NB4 (cell line): ENCODE measurements around the gene TUBGCP3.

Experiments used
- MAX ChIP-seq: IDR thresholded peaks from 2 replicates; pipeline ENCODE4 v1.6.1; 2011; ENCODE audit warnings: low read depth, low read length
- POLR2A ChIP-seq: IDR thresholded peaks from 2 replicates; pipeline ENCODE4 v1.6.1; 2011; ENCODE audit warnings: mild to moderate bottlenecking; ENCODE audit not compliant: insufficient read length; ENCODE audit errors: extremely low read depth
- TF ChIP-seq, protein P1 (sequence below): IDR thresholded peaks from one replicate; pipeline ENCODE4 v1.5.1; 2012; ENCODE audit warnings: low read depth, low read length

- TF ChIP-seq, protein P1, sequence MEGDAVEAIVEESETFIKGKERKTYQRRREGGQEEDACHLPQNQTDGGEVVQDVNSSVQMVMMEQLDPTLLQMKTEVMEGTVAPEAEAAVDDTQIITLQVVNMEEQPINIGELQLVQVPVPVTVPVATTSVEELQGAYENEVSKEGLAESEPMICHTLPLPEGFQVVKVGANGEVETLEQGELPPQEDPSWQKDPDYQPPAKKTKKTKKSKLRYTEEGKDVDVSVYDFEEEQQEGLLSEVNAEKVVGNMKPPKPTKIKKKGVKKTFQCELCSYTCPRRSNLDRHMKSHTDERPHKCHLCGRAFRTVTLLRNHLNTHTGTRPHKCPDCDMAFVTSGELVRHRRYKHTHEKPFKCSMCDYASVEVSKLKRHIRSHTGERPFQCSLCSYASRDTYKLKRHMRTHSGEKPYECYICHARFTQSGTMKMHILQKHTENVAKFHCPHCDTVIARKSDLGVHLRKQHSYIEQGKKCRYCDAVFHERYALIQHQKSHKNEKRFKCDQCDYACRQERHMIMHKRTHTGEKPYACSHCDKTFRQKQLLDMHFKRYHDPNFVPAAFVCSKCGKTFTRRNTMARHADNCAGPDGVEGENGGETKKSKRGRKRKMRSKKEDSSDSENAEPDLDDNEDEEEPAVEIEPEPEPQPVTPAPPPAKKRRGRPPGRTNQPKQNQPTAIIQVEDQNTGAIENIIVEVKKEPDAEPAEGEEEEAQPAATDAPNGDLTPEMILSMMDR, result no peak
- TF ChIP-seq POLR2A, result no peak
- no peak for TF ChIP-seq MAX
These were observed 114.1 kb downstream of the TUBGCP3 start for GRCh38 chr13:112473818-112474217.
